IMR-90 (cell line): ENCODE results near the gene SV2B. TPM values are rescaled to one million over a fixed set of nuclear protein-coding genes. Genes with fewer than 3 reads are reported as not detected.

Experiments
- ATAC-seq: fragments of 200-7000 bp; cut with Tn5 transposase; 2 replicates; pipeline ENCODE4 v1.9.1; 2020; ENCODE audit warnings: low read depth, mild to moderate bottlenecking, moderate library complexity
- BruUV-seq: library from RNA; stranded (reverse); fragments of 400-500 nt; replicated peaks from 2 replicates; lab custom pipeline; 2021; lab: Mats Ljungman, UMichigan
- CTCF ChIA-PET: fragments of 300-600 bp; formaldehyde crosslinking; extraction: SDS; loops from one replicate; lab custom pipeline; 2021; ENCODE audit warnings: antibody characterized with exemption; lab: Yijun Ruan, JAX
- POLR2A ChIA-PET: fragments of 300-600 bp; sonication (Branson Sonifier 250); formaldehyde crosslinking; loops from one replicate; lab custom pipeline; 2022; ENCODE audit warnings: antibody characterized with exemption; ENCODE audit not compliant: unreplicated experiment; lab: Charles Lee
- DNase-seq: peaks from one replicate; pipeline ENCODE4 v3.0.0; 2013
- H2AFZ ChIP-seq: replicated peaks from 2 replicates; pipeline ENCODE3; 2013; ENCODE audit warnings: low read length, mild to moderate bottlenecking; ENCODE audit not compliant: poor library complexity
- H2AK5ac ChIP-seq: 2 replicates; pipeline ENCODE4 v1.6.1; 2013; ENCODE audit warnings: low read depth, low read length, inconsistent platforms
- H2AK9ac ChIP-seq: replicated peaks from 2 replicates; pipeline ENCODE3; 2013; ENCODE audit warnings: mild to moderate bottlenecking, low read depth, low read length, moderate library complexity; ENCODE audit not compliant: poor library complexity
- H2BK120ac ChIP-seq: 2 replicates; pipeline ENCODE4 v1.6.1; 2013; ENCODE audit warnings: low read depth, low read length, inconsistent platforms
- H2BK15ac ChIP-seq: 3 replicates; pipeline ENCODE4 v1.6.1; 2013; ENCODE audit warnings: low read depth, low read length, inconsistent platforms
- H2BK20ac ChIP-seq: 2 replicates; pipeline ENCODE4 v1.6.1; 2013; ENCODE audit warnings: low read depth, mild to moderate bottlenecking, inconsistent platforms, low read length, moderate library complexity
- H2BK5ac ChIP-seq: 2 replicates; pipeline ENCODE4 v1.6.1; 2013; ENCODE audit warnings: mild to moderate bottlenecking, low read depth, low read length, inconsistent platforms; ENCODE audit not compliant: poor library complexity, severe bottlenecking
- H3K14ac ChIP-seq: replicated peaks from 2 replicates; pipeline ENCODE4 v1.6.1; 2013; ENCODE audit warnings: low read depth, low read length, inconsistent platforms
- H3K18ac ChIP-seq: 2 replicates; pipeline ENCODE4 v1.6.1; 2013; ENCODE audit warnings: low read depth, low read length, control low read depth
- H3K23ac ChIP-seq: 2 replicates; pipeline ENCODE4 v1.6.1; 2013; ENCODE audit warnings: low read depth, low read length, inconsistent platforms
- H3K27ac ChIP-seq: 2 replicates; pipeline ENCODE4 v1.5.1; 2013; ENCODE audit warnings: mild to moderate bottlenecking, control low read depth, low read length; ENCODE audit not compliant: insufficient read depth
- H3K27me3 ChIP-seq: 2 replicates; pipeline ENCODE4 v1.6.1; 2013; ENCODE audit warnings: low read length; ENCODE audit not compliant: control insufficient read depth, insufficient read depth
- H3K36me3 ChIP-seq: 2 replicates; pipeline ENCODE4 v1.6.1; 2013; ENCODE audit warnings: low read length, mixed read lengths; ENCODE audit not compliant: control insufficient read depth, insufficient read depth
- H3K4ac ChIP-seq: 2 replicates; pipeline ENCODE4 v1.6.1; 2013; ENCODE audit warnings: low read depth, low read length, inconsistent platforms
- H3K4me1 ChIP-seq: 2 replicates; pipeline ENCODE4 v1.6.1; 2013; ENCODE audit warnings: low read length, mixed read lengths; ENCODE audit not compliant: control insufficient read depth, insufficient read depth
- H3K4me2 ChIP-seq: 2 replicates; pipeline ENCODE4 v1.6.1; 2013; ENCODE audit warnings: low read depth, mild to moderate bottlenecking, control low read depth, low read length, moderate library complexity
- H3K4me3 ChIP-seq: 2 replicates; pipeline ENCODE4 v1.5.1; 2013; ENCODE audit warnings: low read depth, mild to moderate bottlenecking, control low read depth, low read length, moderate library complexity; ENCODE audit not compliant: insufficient read depth
- H3K56ac ChIP-seq: 2 replicates; pipeline ENCODE4 v1.6.1; 2013; ENCODE audit warnings: low read length, inconsistent platforms; ENCODE audit not compliant: insufficient read depth; ENCODE audit errors: extremely low read depth
- H3K79me1 ChIP-seq, 2 experiments: 2 replicates each; pipeline ENCODE4 v1.6.1; 2013; ENCODE audit warnings: low read length in 2 of 2, inconsistent platforms in 1 of 2, low read depth in 1 of 2
- H3K9ac ChIP-seq: 2 replicates; pipeline ENCODE4 v1.6.1; 2013; ENCODE audit warnings: low read depth, low read length, control low read depth
- H3K9me1 ChIP-seq: 2 replicates; pipeline ENCODE4 v1.6.1; 2013; ENCODE audit warnings: low read length, inconsistent platforms; ENCODE audit not compliant: insufficient read depth
- H3K9me3 ChIP-seq: 2 replicates; pipeline ENCODE4 v1.6.1; 2013; ENCODE audit warnings: low read length; ENCODE audit not compliant: control insufficient read depth, insufficient read depth
- H4K20me1 ChIP-seq: 2 replicates; pipeline ENCODE4 v1.6.1; 2013; ENCODE audit warnings: low read length, inconsistent platforms; ENCODE audit not compliant: insufficient read depth
- H4K5ac ChIP-seq: 2 replicates; pipeline ENCODE4 v1.6.1; 2013; ENCODE audit warnings: mild to moderate bottlenecking, low read depth, low read length, control low read depth
- H4K8ac ChIP-seq, 2 experiments: 2 replicates each; pipeline ENCODE4 v1.6.1; 2013; ENCODE audit warnings: low read depth in 2 of 2, low read length in 2 of 2, control low read depth in 1 of 2, inconsistent platforms in 1 of 2
- H4K91ac ChIP-seq: 2 replicates; pipeline ENCODE4 v1.6.1; 2013; ENCODE audit warnings: low read depth, low read length, inconsistent platforms; ENCODE audit not compliant: insufficient read depth
- BHLHE40 ChIP-seq: fragments of 150-350 bp; IDR thresholded peaks from 2 replicates; pipeline ENCODE4 v1.6.1; 2016; ENCODE audit warnings: mild to moderate bottlenecking, low read depth, low read length
- CEBPB ChIP-seq: IDR thresholded peaks from 2 replicates; pipeline ENCODE4 v1.6.1; 2012; ENCODE audit warnings: low read depth, low read length, improper control_type of control experiment
- CHD1 ChIP-seq: IDR thresholded peaks from 2 replicates; pipeline ENCODE4 v1.6.1; 2012; ENCODE audit warnings: low read depth, low read length, improper control_type of control experiment
- FOS ChIP-seq: fragments of 150-350 bp; IDR thresholded peaks from 2 replicates; pipeline ENCODE4 v1.6.1; 2016; ENCODE audit warnings: low read depth, low read length
- MAFK ChIP-seq: IDR thresholded peaks from 2 replicates; pipeline ENCODE4 v1.6.1; 2012; ENCODE audit warnings: low read depth, low read length, improper control_type of control experiment
- MAZ ChIP-seq: IDR thresholded peaks from 2 replicates; pipeline ENCODE4 v1.6.1; 2012; ENCODE audit warnings: low read depth, mild to moderate bottlenecking, low read length, improper control_type of control experiment, moderate library complexity, borderline replicate concordance
- MXI1 ChIP-seq: IDR thresholded peaks from 2 replicates; pipeline ENCODE4 v1.6.1; 2012; ENCODE audit warnings: low read depth, mild to moderate bottlenecking, low read length, moderate library complexity, borderline replicate concordance
- NFE2L2 ChIP-seq: fragments of 150-350 bp; IDR thresholded peaks from 2 replicates; pipeline ENCODE4 v1.6.1; 2016; ENCODE audit warnings: low read depth, mild to moderate bottlenecking, low read length
- POLR2A ChIP-seq: IDR thresholded peaks from 2 replicates; pipeline ENCODE4 v1.6.1; 2012; ENCODE audit warnings: mild to moderate bottlenecking, low read depth, low read length
- RAD21 ChIP-seq: IDR thresholded peaks from 2 replicates; pipeline ENCODE4 v1.6.1; 2012; ENCODE audit warnings: low read length, improper control_type of control experiment
- RCOR1 ChIP-seq: IDR thresholded peaks from 2 replicates; pipeline ENCODE4 v1.6.1; 2012; ENCODE audit warnings: mild to moderate bottlenecking, low read length, improper control_type of control experiment; ENCODE audit not compliant: insufficient replicate concordance
- RFX5 ChIP-seq: IDR thresholded peaks from 2 replicates; pipeline ENCODE4 v1.8.0; 2012; ENCODE audit warnings: low read depth, mild to moderate bottlenecking, low read length, moderate library complexity
- SMC3 ChIP-seq: fragments of 150-350 bp; IDR thresholded peaks from 2 replicates; pipeline ENCODE4 v1.6.1; 2016; ENCODE audit warnings: low read depth, mild to moderate bottlenecking, antibody characterized with exemption, low read length, moderate library complexity
- WGBS, 2 experiments: methylation state at CpG; one replicate each; pipeline versions ENCODE4 v1.1.5 to v1.1.7; 2013; ENCODE audit warnings: missing lambda C conversion rate in 2 of 2; ENCODE audit not compliant: insufficient read length in 1 of 2; ENCODE audit errors: extremely low coverage in 2 of 2; 5-methylcytosine and 5-hydroxymethylcytosine counted together
- dilution Hi-C: fragments of 300-500 bp; cut with HindIII; formaldehyde crosslinking; loops from one replicate; pipeline ENCODE4 v1.14.3; 2018; ENCODE audit warnings: low sequenced_read_pairs; ENCODE audit not compliant: unreplicated experiment
- in situ Hi-C: fragments of 300-500 bp; cut with MboI; formaldehyde crosslinking; loops from 3 replicates; pipeline ENCODE4 v1.14.3; 2019; ENCODE audit warnings: low sequenced_read_pairs, inconsistent platforms, mixed read lengths
- intact Hi-C: fragments of 100-400 bp; cut with micrococcal nuclease; formaldehyde crosslinking; loops from 2 replicates; pipeline ENCODE4 v1.10.0; 2022
- polyA plus RNA-seq, 3 experiments: library from polyadenylated mRNA; depleted of rRNA; stranded (reverse); fragments of >200 nt; gene quantifications; 2 replicates each; pipeline ENCODE4 v1.2.3, GENCODE V29; 2012; ENCODE audit warnings: low replicate concordance in 1 of 3
- total RNA-seq: library from RNA; depleted of rRNA; stranded (reverse); fragments of >200 nt; gene quantifications from 2 replicates; pipeline ENCODE4 v1.2.3, GENCODE V29; 2012
- TF ChIP-seq, protein P1 (sequence below): fragments of 150-350 bp; IDR thresholded peaks from 2 replicates; pipeline ENCODE4 v1.6.1; 2017; ENCODE audit warnings: mild to moderate bottlenecking, antibody characterized with exemption, low read length, low read depth
- TF ChIP-seq, protein P2 (sequence below): conservative IDR thresholded peaks from 2 replicates; pipeline ENCODE4 v1.5.1; 2012; ENCODE audit warnings: mild to moderate bottlenecking, low read depth, low read length, improper control_type of control experiment
- TF ChIP-seq, protein P3 (sequence below): fragments of 150-350 bp; IDR thresholded peaks from 2 replicates; pipeline ENCODE4 v1.6.1; 2016; ENCODE audit warnings: low read depth, mild to moderate bottlenecking, low read length, moderate library complexity, borderline replicate concordance

SV2B gene
- total and polyA plus RNA-seq, 2 of the 4 experiments (the other 2 are of a cell fraction), result not detected

DNA sequence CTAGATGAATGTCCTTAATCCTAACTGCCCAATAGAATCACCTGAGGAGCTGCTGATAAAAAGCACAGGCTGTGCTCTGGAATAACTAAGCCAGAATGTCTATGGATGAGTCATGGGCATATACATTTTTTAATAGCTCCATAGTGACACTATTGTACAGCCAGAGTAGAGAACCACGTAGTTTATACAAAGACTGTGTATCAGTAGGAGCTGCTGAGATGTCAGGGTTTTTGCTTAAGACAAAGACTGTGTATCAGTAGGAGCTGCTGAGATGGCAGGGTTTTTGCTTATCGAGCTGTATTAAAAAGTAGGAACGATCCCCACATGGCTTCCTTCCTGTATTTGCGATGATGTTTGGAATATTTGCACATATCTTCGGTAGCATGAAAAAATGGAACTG is 137.4 kb downstream of the SV2B start:
- H2AK5ac ChIP-seq, result no peak overlapping the region
- DNase-seq, result no peak
- H2BK120ac ChIP-seq, result no peak overlapping the region
- no peaks in the 10 kb centered on the region; the same call in 1 of the 2 replicates for H3K27me3 ChIP-seq
- H3K23ac ChIP-seq, result no peak overlapping the region
- intact Hi-C loops, result no loop called here
- H4K91ac ChIP-seq, result no peak overlapping the region
- no peak overlapping the region for H3K27ac ChIP-seq
- H3K79me1 ChIP-seq, result no peaks in the 10 kb centered on the region
- H4K8ac ChIP-seq, result no peak overlapping the region
- ATAC-seq, result no peak
- H2AK9ac ChIP-seq, result no peak overlapping the region
- CTCF ChIA-PET, result no interaction called here
- H3K4me1 ChIP-seq, result no peaks in the 10 kb centered on the region
- H3K9ac ChIP-seq, result no peak overlapping the region
- dilution Hi-C loops, result no loop called here
- no peak overlapping the region for H2BK20ac ChIP-seq
- H3K4me2 ChIP-seq, result no peak overlapping the region
- H3K18ac ChIP-seq, result no peak overlapping the region
- POLR2A ChIA-PET, result no interaction called here
- H3K9me1 ChIP-seq, result no peaks in the 10 kb centered on the region
- no peak overlapping the region for H2AFZ ChIP-seq
- no peak overlapping the region for H3K56ac ChIP-seq
- H3K14ac ChIP-seq, result no peak overlapping the region
- H2BK15ac ChIP-seq, result no peak overlapping the region
- 29% methylated on average over 1 of the region's 5 CpGs; no CpG with 5 or more reads in 1 of the 2 experiments for WGBS, 2 experiments
- H2BK5ac ChIP-seq, result no peak overlapping the region
- no peaks in the 10 kb centered on the region for H3K36me3 ChIP-seq
- no peaks in the 10 kb centered on the region for H3K9me3 ChIP-seq
- H3K4ac ChIP-seq, result no peak overlapping the region
- no peak overlapping the region for H3K4me3 ChIP-seq
- TF ChIP-seq POLR2A, result no peak
- TF ChIP-seq, protein P1, sequence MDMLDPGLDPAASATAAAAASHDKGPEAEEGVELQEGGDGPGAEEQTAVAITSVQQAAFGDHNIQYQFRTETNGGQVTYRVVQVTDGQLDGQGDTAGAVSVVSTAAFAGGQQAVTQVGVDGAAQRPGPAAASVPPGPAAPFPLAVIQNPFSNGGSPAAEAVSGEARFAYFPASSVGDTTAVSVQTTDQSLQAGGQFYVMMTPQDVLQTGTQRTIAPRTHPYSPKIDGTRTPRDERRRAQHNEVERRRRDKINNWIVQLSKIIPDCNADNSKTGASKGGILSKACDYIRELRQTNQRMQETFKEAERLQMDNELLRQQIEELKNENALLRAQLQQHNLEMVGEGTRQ, result no peak
- TF ChIP-seq RCOR1, result no peak
- TF ChIP-seq, protein P2, sequence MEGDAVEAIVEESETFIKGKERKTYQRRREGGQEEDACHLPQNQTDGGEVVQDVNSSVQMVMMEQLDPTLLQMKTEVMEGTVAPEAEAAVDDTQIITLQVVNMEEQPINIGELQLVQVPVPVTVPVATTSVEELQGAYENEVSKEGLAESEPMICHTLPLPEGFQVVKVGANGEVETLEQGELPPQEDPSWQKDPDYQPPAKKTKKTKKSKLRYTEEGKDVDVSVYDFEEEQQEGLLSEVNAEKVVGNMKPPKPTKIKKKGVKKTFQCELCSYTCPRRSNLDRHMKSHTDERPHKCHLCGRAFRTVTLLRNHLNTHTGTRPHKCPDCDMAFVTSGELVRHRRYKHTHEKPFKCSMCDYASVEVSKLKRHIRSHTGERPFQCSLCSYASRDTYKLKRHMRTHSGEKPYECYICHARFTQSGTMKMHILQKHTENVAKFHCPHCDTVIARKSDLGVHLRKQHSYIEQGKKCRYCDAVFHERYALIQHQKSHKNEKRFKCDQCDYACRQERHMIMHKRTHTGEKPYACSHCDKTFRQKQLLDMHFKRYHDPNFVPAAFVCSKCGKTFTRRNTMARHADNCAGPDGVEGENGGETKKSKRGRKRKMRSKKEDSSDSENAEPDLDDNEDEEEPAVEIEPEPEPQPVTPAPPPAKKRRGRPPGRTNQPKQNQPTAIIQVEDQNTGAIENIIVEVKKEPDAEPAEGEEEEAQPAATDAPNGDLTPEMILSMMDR, result no peak
- TF ChIP-seq MAZ, result no peak
- no peak for TF ChIP-seq MAFK
- TF ChIP-seq, protein P3, sequence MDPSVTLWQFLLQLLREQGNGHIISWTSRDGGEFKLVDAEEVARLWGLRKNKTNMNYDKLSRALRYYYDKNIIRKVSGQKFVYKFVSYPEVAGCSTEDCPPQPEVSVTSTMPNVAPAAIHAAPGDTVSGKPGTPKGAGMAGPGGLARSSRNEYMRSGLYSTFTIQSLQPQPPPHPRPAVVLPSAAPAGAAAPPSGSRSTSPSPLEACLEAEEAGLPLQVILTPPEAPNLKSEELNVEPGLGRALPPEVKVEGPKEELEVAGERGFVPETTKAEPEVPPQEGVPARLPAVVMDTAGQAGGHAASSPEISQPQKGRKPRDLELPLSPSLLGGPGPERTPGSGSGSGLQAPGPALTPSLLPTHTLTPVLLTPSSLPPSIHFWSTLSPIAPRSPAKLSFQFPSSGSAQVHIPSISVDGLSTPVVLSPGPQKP, result no peak
- no peak for TF ChIP-seq CEBPB
- no peak for TF ChIP-seq MXI1
- TF ChIP-seq NFE2L2, result no peak
- TF ChIP-seq RAD21, result no peak
- TF ChIP-seq CHD1, result no peak
- TF ChIP-seq SMC3, result no peak
- TF ChIP-seq FOS, result no peak
- TF ChIP-seq RFX5, result no peak
- no peak for TF ChIP-seq BHLHE40
- no peaks in the 10 kb centered on the region for H4K20me1 ChIP-seq
- H4K5ac ChIP-seq, result no peak overlapping the region
- no TSS peak for BruUV-seq
- in situ Hi-C loops, result no loop called here
